H1 (cell line): ENCODE data around the gene RIPOR3. TPM values are rescaled to one million over a fixed set of nuclear protein-coding genes. Genes with fewer than 3 reads are reported as not detected.

Source experiments
- ASH2L ChIP-seq: fragments of 200-600, 300-600 bp; sonication (generic); IDR thresholded peaks from one replicate; pipeline ENCODE4 v1.7.1; 2017; ENCODE audit warnings: low read length
- EZH2 ChIP-seq: fragments of 200-600 bp; sonication (generic); IDR thresholded peaks from 2 replicates; pipeline ENCODE4 v1.7.1; 2012; ENCODE audit warnings: low read depth, mild to moderate bottlenecking, moderate library complexity, low read length, inconsistent platforms; ENCODE audit not compliant: severe bottlenecking
- RAD21 ChIP-seq, 2 experiments: IDR thresholded peaks in 1 of 2; conservative IDR thresholded peaks in 1 of 2; 2 replicates each; pipeline ENCODE4 v1.6.1; 2011; ENCODE audit warnings: low read depth in 2 of 2, low read length in 2 of 2, improper control_type of control experiment in 1 of 2, inconsistent platforms in 1 of 2, mild to moderate bottlenecking in 1 of 2, moderate library complexity in 1 of 2
- TAF1 ChIP-seq: IDR thresholded peaks from 2 replicates; pipeline ENCODE4 v1.6.1; 2011; ENCODE audit warnings: mild to moderate bottlenecking, low read depth, low read length
- TAF7 ChIP-seq: optimal IDR thresholded peaks from 2 replicates; pipeline ENCODE3; 2011; ENCODE audit warnings: low read depth, mild to moderate bottlenecking, inconsistent platforms, low read length, moderate library complexity, borderline replicate concordance
- ZNF274 ChIP-seq: IDR thresholded peaks from 2 replicates; pipeline ENCODE4 v1.7.0; 2012; ENCODE audit warnings: low read length, borderline replicate concordance; ENCODE audit errors: extremely low read depth
- polyA plus RNA-seq, 7 experiments: library from polyadenylated mRNA; depleted of rRNA in 3 of 7; stranded (reverse) in 5 of 7; unstranded in 2 of 7; fragments of >200 nt in 5 of 7; fragments of 200-250 nt in 2 of 7; gene quantifications; 1 replicate in 5 of 7; 2 replicates in 1 of 7; 4 replicates in 1 of 7; pipeline versions ENCODE4 v1.2.1 to v1.2.3, GENCODE V29; 2011 to 2013; ENCODE audit warnings: missing spikeins in 2 of 7, mixed read lengths in 2 of 7
- total RNA-seq: library from RNA; stranded (reverse); fragmentation: NEBNext Ultra II Directional; extraction: Animal tissue kit (Norgen Biotek cat#: 25700); gene quantifications from 2 replicates; pipeline ENCODE4 v1.2.1, GENCODE V29; 2021

RIPOR3 gene
- total and polyA plus RNA-seq, 2 of the 8 experiments (the other 6 are each of a cell fraction or from before 2014, with no cell fraction given): 3.6 to 4.5 TPM

GRCh38 chr20:50689864-50690649 lies 1.3 kb downstream of the RIPOR3 start (continued):
- TF ChIP-seq ZNF274 (no peak), TAF1 (no peak), EZH2 (no peak), TAF7 (no peak), ASH2L (no peak), RAD21 (IDR thresholded peaks at IDR 0.05 in 1 of 2, conservative IDR thresholded peaks at IDR 0.05 in 1 of 2; ENCODE audit: low read depth in 2 of 2, low read length in 2 of 2) (no peak)
